Limb (tissue), 2 donors: ENCODE data around the gene SPEM1.
"Not testable (repeated sequence)": the region's sequence is repeated elsewhere in the genome, so short reads cannot be mapped to it uniquely, and the experiment has no call there.

Experiments
- DNase-seq, 2 donors: peaks; one replicate each; pipeline ENCODE4 v3.0.0-alpha.2; 2016; ENCODE audit errors: extremely low spot score in 2 of 2

Gene SPEM1

DNA sequence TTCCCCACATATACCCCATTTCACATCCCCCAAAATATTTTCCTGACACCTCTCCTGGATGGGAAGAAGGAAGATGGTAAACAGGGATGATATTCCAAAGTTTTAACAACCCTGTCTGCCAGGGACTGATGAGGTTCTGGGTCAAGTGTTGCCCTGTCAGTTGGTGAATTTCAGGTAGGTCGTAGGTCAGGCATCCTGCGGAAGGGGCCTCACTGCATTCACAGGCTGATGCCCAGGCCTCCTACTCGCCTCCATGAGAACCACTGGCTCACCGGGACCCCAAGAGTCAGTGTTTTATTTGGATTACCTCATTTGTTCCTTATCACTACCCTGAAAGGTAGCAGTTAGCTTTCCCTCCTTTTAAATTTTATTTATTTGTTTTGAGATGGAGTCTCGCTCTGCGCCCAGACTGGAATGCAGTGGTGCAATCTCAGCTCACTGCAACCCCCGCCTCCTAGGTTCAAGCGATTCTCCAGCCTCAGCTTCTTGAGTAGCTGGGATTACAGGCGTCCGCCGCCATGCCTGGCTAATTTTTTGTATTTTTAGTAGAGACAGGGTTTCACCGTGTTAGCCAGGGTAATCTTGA lies 48.8 kb downstream of the SPEM1 start:
- DNase-seq, result no peak

DNA sequence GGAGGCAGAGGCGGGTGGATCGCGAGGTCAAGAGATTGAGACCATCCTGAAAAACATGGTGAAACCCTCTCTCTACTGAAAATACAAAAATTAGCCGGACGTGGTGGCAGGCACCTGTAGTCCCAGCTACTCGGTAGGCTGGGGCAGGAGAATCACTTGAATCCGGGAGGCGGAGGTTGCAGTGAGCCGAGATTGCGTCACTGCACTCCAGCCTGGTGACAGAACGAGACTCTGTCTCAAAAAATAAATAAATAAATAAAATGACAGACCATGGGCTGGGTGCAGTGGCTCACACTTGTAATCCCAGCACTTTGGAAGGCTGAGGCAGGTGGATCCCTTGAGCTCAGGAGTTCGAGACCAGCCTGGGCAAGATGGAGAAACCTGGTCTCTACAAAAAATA lies 49.7 kb downstream of the SPEM1 start:
- not testable (repeated sequence) for DNase-seq

DNA sequence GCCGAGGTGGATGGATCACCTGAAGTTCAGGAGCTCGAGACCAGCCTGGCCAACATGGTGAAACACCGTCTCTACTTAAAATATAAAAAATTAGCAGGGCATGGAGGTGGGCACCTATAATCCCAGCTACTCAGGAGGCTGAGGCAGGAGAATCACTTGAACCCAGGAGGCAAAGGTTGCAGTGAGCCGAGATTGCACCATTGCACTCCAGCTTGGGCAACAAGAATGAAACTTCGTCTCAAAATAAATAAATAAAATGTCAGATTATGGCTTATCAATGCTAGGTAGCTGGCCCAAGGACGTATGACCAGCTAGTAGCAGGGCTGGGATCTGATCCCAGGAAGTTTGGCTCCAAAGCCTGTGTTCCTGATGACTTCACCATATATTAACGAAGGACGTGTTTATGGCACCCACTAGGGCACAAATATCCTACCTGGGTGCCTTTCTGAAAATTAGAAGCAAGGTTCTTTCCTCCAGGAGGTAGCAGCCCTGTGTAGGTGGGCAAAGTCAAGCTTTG lies 50.4 kb downstream of the SPEM1 start:
- not testable (repeated sequence) for DNase-seq
